ENCODE measurements around the gene FCER1G.
A peak's percentile ranks its signal among the peaks of the same experiment; 100 is the strongest.

Gene FCER1G

DNA sequence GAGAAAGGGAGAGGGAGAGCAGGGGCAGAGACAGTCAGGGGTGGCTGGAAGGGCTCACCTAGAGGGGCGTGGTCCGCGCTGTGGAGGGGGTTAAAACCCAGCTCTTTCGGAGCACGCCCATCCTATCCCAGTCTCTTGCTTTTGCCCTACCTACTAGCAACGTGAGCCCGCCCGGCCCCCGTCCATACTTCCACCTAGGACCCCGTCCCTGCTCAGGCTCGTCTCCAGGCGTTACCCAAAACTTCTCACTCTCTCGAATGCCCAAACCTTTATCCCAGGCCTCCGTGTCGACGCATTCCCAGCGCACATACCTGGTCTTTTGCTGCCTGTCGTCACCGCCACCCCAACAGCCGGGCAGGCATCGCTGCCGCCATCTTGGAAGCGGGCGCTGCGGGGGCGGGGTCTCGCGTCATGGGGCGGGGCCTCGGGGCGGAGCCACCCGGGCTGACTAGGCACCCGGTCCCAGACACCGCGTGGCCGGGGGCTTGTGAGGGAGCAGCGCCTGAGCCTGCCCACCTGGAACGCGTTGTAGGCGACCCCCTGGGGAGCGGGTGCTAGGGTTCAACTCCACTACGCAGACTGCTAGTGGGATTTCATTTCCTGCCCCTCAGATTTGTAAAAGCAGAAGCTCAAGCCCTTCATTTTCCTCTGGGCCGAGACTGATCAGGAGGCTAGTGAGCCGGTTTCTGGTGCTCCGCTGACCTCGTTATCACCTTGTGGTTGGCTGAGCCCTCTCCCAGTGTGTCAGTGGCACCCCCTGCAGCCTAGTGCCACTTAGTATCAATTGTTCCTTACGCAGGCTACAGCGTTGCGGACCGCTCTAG lies 37.8 kb upstream of the FCER1G start, which contains the start of gene B4GALT3:
Gene B4GALT3, minus strand, starts transcription at position 396 of the 824 bp plus-strand sequence. CDS start 1,447 bp downstream, outside the sequence.
- peak; percentile 61 for DNase-seq (ENCODE audit: low read depth)
- H3K4me3 ChIP-seq (ENCODE audit: low read length), result peak within 1 kb of the TSS; percentile 98
- TF ChIP-seq, protein P1, sequence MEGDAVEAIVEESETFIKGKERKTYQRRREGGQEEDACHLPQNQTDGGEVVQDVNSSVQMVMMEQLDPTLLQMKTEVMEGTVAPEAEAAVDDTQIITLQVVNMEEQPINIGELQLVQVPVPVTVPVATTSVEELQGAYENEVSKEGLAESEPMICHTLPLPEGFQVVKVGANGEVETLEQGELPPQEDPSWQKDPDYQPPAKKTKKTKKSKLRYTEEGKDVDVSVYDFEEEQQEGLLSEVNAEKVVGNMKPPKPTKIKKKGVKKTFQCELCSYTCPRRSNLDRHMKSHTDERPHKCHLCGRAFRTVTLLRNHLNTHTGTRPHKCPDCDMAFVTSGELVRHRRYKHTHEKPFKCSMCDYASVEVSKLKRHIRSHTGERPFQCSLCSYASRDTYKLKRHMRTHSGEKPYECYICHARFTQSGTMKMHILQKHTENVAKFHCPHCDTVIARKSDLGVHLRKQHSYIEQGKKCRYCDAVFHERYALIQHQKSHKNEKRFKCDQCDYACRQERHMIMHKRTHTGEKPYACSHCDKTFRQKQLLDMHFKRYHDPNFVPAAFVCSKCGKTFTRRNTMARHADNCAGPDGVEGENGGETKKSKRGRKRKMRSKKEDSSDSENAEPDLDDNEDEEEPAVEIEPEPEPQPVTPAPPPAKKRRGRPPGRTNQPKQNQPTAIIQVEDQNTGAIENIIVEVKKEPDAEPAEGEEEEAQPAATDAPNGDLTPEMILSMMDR (conservative IDR thresholded peaks at IDR 0.05; ENCODE audit: low read length), result 0 out of 2 replicates have a peak, but pooled peaks have one; percentile 5

DNA sequence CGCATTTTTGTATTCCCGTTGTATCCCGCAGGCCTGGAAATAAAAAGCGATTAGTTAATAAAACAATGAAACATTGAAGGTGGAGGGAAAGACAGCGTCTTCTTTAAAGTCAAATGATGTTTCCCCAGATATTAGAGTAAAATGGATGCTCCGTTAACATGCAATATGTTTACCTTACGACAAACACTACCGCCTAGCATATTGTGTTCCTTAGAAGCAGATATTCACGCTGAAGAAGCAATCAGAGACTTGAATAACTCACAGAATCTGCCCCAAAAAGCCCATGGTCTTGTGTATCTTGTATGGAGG lies 37.2 kb upstream of the FCER1G start:
- peak overlapping the region; percentile 98 for H3K4me3 ChIP-seq (ENCODE audit: low read length)
- TF ChIP-seq, protein P1 (conservative IDR thresholded peaks at IDR 0.05; ENCODE audit: low read length), result no peak
- DNase-seq (ENCODE audit: low read depth), result no peak

DNA sequence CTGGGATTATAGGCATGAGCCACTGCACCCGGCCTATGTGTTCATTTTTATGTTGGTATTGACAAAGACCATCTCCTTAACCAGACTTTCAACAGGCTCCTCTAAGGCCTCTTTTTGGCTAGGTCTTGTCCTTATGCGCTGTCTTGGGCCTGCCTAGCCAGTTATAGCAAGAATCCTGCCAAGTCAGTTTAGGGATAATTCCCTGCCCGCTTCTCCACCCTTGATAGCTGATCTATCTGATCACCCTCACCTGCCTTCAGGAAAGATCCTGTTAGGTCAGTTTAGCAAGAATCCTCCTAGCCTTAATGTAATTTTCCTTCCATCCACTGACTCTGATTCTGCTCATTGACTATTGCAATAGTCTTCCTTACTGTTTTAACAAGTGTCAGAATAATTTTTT lies 35.4 kb upstream of the FCER1G start:
- TF ChIP-seq, protein P1 (conservative IDR thresholded peaks at IDR 0.05; ENCODE audit: low read length), result no peak
- DNase-seq (ENCODE audit: low read depth), result no peak
- H3K4me3 ChIP-seq (ENCODE audit: low read length), result no peak overlapping the region

- TF ChIP-seq, protein P1 (conservative IDR thresholded peaks at IDR 0.05; ENCODE audit: low read length), result peak; percentile 54
- H3K4me3 ChIP-seq (ENCODE audit: low read length), result no peak overlapping the region
- no peak for DNase-seq (ENCODE audit: low read depth)
These were observed 34.5 kb upstream of the FCER1G start for GRCh38 chr1:161180639-161181038.

- H3K4me3 ChIP-seq (ENCODE audit: low read length), result no peak overlapping the region
- peak; percentile 71 for DNase-seq (ENCODE audit: low read depth)
These were observed 32.9 kb upstream of the FCER1G start for GRCh38 chr1:161182214-161182613.

DNA sequence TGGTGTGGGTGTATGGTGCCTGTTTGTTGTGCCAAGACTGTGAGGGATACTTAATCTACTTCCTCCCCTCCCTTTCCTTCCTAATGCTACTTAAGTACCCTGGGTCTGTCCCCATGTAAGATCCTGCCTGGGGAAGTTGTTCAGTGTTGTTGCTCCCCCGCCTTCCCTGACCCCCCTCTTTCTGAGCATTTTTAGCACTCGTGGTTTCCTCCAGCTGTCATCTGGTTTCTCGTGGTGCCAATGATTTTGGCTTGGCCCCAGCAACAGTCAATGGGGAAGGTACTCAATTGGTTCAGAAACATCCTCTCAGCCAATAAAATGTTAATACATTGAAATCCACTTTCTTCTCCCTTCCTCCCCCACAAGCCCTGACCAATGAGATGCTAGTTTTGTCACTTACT lies 29.8 kb upstream of the FCER1G start:
- no peak overlapping the region for H3K4me3 ChIP-seq (ENCODE audit: low read length)
- TF ChIP-seq, protein P1 (conservative IDR thresholded peaks at IDR 0.05; ENCODE audit: low read length), result no peak
- peak; percentile 88 for DNase-seq (ENCODE audit: low read depth)

More at GRCh38 chr1:161182214-161182613, 32.9 kb upstream of the FCER1G start:
- TF ChIP-seq, protein P1 (conservative IDR thresholded peaks at IDR 0.05; ENCODE audit: low read length), result no peak

DNA sequence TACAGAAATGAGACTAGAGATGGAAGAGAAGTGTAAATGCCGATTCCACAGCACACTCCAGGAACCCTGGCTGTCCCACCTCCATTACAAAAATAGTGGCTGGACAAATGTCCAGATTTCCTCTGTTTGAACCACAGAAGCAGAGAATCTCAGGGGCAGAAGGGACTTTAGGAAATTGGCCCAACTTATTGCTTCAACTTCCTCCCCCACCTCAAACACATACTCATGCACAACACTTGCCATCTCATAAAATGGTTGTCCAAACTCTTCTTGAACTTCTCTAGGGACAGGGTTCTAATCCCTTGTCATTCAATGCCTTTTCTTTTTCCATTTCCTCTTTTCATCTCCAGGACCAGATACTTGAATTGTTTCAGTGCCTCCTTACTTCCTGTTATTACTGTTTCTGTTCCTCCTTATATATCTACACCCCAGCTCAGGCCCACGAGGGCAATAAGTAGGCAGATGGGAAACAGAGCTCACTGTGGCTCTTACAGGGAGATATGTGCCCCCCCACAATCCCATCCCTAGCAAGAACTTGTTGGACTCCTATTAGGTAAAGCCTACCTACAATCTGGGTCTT lies 29.3 kb upstream of the FCER1G start:
- H3K4me3 ChIP-seq (ENCODE audit: low read length), result no peak overlapping the region
- DNase-seq (ENCODE audit: low read depth), result no peak
- TF ChIP-seq, protein P1 (conservative IDR thresholded peaks at IDR 0.05; ENCODE audit: low read length), result no peak
